Adipocyte (in vitro differentiated cells): ENCODE measurements around the gene UNC79.

Experiments
- DNase-seq: peaks from one replicate; pipeline ENCODE4 v3.0.0-alpha.2; 2015; ENCODE audit warnings: low read depth
- H3K27me3 ChIP-seq: replicated peaks from 2 replicates; pipeline ENCODE4 v1.7.0; 2013; ENCODE audit warnings: mild to moderate bottlenecking, low read length, moderate library complexity; ENCODE audit not compliant: control insufficient read depth, insufficient read depth
- H3K36me3 ChIP-seq: 2 replicates; pipeline ENCODE4 v1.7.0; 2013; ENCODE audit warnings: low read length, mild to moderate bottlenecking, moderate library complexity; ENCODE audit not compliant: control insufficient read depth, insufficient read depth, severe bottlenecking
- H3K4me1 ChIP-seq: 2 replicates; pipeline ENCODE4 v1.7.0; 2013; ENCODE audit warnings: mild to moderate bottlenecking, low read length, moderate library complexity; ENCODE audit not compliant: control insufficient read depth, insufficient read depth
- H3K4me3 ChIP-seq: 2 replicates; pipeline ENCODE4 v1.7.0; 2013; ENCODE audit warnings: mild to moderate bottlenecking, low read length, moderate library complexity
- H3K9ac ChIP-seq: 2 replicates; pipeline ENCODE4 v1.7.0; 2013; ENCODE audit warnings: mild to moderate bottlenecking, low read length, moderate library complexity
- H3K9me3 ChIP-seq: 2 replicates; pipeline ENCODE4 v1.7.0; 2013; ENCODE audit warnings: mild to moderate bottlenecking, low read length, moderate library complexity; ENCODE audit not compliant: control insufficient read depth

Gene UNC79

DNA sequence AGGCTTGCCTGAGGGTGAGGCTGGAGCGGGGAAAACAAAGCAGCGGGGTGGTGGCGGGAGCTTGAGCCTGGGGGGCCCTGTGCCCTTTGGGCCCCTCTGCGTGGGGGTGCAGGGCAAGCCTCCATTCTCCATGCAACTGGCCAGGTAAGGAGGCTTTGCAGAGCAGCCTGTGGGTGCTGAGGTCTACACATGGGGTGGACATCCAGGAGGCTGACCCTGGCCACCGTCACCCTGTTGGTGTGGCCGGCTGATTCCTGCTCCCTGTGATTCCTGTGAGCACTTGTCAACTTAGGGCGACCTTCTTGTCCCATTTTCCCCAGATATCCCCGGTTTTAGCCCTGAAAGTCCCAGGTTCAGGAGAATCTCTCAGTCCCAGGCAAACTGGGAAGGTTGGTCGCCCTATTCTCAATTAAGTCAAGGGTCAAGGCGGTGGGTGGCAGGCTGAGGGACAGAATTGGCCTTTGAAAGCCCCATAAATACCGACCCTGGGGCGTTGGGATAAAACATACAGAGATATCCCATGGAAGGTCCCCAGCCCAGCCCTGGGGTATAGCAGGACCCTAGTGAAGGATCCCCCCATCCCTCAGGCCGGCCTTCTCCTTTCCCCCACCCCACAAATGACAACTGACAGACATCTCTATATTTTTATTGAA lies 287.1 kb downstream of the UNC79 start:
- Histone ChIP-seq H3K36me3 (no peaks in the 10 kb centered on the region), H3K9me3 (no peaks in the 10 kb centered on the region), H3K9ac (no peak overlapping the region), H3K4me3 (no peak overlapping the region), H3K4me1 (no peaks in the 10 kb centered on the region), H3K27me3 (peaks cover 9% of the 10 kb centered on the region)
- no peak for DNase-seq

DNA sequence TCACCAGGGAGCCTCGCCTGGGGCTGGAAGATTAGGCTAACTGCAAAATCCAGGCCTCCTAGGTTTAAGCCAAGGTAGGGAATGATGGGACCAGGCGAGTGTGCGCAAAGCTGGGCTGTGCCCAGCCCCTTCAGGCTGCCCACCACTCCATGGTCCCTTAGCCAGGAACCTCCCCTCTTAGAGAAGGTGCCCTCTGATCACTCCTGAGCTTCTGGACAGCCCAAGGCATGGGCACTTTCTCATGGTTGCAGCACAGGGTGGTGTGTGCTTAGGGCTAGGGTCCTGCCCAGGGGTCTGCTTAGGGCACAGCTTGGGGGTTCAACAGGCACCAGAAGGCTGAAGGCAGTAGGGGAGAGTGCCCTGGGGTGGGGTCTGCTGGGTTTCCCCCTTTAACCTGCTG lies 288.5 kb downstream of the UNC79 start:
- H3K36me3 ChIP-seq, result no peaks in the 10 kb centered on the region
- no peak overlapping the region for H3K4me3 ChIP-seq
- H3K9me3 ChIP-seq, result no peaks in the 10 kb centered on the region
- peaks cover 3% of the 10 kb centered on the region for H3K27me3 ChIP-seq
- no peak for DNase-seq
- H3K9ac ChIP-seq, result no peak overlapping the region
- H3K4me1 ChIP-seq, result no peaks in the 10 kb centered on the region

DNA sequence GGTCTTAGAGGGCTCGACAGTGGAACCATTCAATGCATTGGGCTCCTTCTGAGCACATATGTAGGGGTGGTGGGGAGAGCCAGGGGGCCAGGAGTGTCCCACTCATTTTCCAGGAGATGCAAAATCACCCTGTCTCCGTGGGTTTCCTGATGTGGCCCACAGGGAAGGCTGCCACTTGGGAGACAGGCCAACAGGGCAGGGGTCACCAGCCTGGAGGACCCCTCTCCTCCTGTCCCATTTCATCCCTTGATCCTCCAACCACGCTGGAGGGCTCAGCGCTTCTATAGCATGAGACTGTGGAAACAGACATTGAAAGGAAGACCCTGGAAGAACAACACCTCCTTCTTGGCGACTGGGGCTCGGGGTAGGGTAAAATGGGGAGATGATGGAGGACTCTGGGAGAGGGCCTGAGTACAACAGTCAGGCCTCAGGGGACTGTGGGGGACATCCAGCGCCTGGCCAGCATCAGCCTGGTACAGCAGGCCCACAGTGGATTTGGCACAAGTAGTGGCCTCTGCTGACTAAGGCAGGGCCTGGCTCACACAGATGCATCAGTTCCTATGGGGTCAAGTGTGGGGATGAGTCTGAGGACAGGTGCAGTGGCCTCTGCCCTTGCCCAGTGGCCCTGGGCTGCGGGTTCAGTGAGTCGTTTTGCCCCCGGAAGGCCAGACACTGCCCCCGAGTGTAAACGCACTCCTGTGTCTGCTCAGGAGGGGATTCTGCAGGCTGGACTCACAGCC lies 289.5 kb downstream of the UNC79 start:
- Histone ChIP-seq H3K27me3 (no peaks in the 10 kb centered on the region), H3K9me3 (no peaks in the 10 kb centered on the region), H3K4me3 (no peak overlapping the region), H3K36me3 (no peaks in the 10 kb centered on the region), H3K4me1 (no peaks in the 10 kb centered on the region), H3K9ac (no peak overlapping the region)
- DNase-seq, result no peak

DNA sequence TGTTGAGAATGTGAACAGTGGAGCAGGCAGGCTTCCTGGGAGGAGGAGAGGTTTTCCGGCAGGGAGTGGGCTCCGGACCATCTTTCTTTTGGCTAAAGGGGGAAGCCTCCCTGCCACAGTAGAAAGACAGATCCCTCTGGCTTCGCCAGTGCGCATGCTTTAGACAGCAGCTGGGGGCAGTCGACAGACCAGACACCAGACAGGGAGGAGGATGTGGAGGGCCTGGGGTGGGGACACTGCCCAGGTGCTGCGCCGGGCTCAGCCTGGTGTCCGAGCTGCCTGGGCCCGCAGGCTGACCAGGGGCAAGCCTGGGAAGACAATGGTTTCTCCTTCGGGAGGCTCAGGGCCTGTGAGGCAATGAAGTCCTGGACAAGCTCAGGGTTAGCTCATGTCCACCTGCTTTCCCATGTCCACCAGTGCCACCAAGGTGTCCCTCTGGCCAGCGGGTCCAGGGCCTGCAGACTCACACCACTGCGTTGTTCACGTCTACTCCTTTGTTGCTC lies 290.3 kb downstream of the UNC79 start:
- Histone ChIP-seq H3K4me3 (no peak overlapping the region), H3K9me3 (no peaks in the 10 kb centered on the region), H3K9ac (no peak overlapping the region), H3K27me3 (no peaks in the 10 kb centered on the region), H3K4me1 (no peaks in the 10 kb centered on the region), H3K36me3 (no peaks in the 10 kb centered on the region)
- DNase-seq, result no peak

DNA sequence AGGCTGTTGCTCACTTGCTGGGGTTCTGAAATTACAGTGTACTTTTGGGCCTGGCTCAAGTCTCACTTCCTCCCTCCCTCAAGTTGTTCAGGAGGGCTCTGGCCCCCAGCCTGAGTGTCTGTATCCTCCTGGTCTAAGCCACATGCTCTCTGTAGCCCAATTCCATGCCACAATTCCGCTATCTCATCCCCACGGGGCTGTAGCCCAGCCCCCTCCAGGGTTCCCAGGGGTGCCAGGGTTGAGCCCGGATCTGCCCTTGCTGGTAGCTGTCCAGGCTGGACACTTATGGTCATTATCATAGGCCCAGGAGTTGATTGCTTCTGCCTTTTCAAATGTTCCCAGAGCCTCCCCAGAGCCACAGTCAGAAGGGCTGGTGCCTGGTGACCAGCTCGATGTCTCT lies 292.3 kb downstream of the UNC79 start:
- no peaks in the 10 kb centered on the region for H3K9me3 ChIP-seq
- no peaks in the 10 kb centered on the region for H3K36me3 ChIP-seq
- no peak overlapping the region for H3K4me3 ChIP-seq
- H3K9ac ChIP-seq, result no peak overlapping the region
- H3K27me3 ChIP-seq, result no peaks in the 10 kb centered on the region
- DNase-seq, result no peak
- no peaks in the 10 kb centered on the region for H3K4me1 ChIP-seq

DNA sequence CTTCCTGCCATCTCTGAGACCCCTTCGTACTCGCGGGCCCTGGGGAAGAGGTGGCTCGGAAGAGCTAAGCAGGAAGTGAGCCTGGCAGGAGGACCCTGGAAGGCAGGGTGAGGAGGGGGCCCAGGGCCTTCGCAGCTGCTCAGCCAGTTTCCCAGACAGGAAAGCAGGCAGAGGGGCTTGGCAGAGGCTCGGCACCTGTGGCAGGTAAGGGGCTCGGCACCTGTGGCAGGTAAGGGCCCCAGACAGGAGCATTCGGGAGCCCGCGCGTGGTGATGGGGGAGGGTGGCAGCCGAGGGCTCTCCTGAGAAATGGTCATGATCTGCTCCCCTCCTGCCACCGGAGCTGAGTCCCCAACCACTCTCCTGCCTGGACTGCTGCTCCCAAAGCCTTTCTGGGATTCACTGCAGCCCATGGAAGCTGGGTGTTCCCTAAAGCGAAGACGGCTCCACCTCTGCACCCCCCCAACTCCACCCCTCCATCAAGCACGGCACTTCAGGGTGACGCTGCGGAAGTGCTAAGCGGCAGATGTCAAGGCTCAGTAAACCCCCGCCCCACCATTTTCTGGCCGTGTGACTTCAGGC lies 294.4 kb downstream of the UNC79 start:
- H3K27me3 ChIP-seq, result no peaks in the 10 kb centered on the region
- H3K9ac ChIP-seq, result no peak overlapping the region
- H3K9me3 ChIP-seq, result no peaks in the 10 kb centered on the region
- no peak overlapping the region for H3K4me3 ChIP-seq
- no peak for DNase-seq
- H3K4me1 ChIP-seq, result no peaks in the 10 kb centered on the region
- no peaks in the 10 kb centered on the region for H3K36me3 ChIP-seq

DNA sequence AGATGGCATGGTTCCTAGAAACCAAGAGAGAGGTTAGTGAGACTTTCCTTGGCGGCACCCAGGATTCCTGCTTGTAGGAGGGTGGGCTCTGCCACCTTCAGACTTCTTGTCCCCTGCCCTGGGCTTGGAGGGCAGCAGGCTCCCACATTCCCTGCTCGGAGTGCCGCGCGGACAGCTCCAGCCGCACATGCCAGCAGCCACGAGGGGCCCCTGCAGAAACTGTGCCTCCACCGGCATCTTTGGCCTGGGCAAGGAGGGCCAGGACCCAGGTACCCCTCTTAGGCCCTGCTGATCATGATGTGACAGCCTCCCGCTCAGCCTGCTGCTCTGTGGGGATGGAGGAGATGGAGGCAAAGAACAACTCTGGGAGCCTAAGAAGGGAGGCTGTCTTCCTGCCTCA lies 295.3 kb downstream of the UNC79 start:
- DNase-seq, result no peak
- no peaks in the 10 kb centered on the region for H3K27me3 ChIP-seq
- H3K4me1 ChIP-seq, result no peaks in the 10 kb centered on the region
- H3K36me3 ChIP-seq, result no peaks in the 10 kb centered on the region
- no peak overlapping the region for H3K4me3 ChIP-seq
- H3K9ac ChIP-seq, result no peak overlapping the region
- no peaks in the 10 kb centered on the region for H3K9me3 ChIP-seq

DNA sequence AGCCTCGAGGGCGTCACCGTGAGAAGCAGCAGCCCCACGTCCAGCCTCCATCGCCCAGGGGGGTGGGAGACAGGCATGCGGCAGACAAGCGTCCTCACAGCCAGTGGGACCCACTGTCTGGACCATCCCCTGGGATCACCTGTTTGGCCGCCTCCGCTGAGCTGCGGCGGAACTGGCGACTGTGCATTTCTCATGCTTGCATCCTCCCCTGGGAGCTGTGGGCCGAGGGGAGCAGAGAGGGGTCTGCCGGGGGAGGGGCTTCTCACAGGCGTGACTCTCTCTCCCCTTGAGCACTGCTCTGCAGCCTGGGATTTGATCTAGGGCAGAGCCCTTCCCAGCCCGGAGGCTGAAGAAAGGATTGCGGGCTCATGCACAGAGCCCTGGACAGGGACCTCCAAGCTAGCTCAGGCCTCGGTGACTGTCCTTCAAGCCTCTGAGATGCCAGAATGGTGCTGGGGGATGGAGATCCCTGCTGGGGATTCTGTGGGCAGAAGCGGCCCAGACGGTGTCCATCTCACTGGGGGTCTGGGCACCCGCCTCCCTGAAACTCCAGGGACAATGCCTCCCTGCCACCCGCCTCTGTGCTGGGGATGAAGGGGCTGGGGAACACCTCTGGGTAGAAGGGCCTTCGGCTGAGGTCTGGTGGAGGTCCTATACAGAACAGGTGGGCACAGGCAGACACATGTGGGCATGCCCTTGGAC lies 296.5 kb downstream of the UNC79 start:
- no peaks in the 10 kb centered on the region for H3K27me3 ChIP-seq
- no peaks in the 10 kb centered on the region for H3K36me3 ChIP-seq
- no peaks in the 10 kb centered on the region for H3K9me3 ChIP-seq
- DNase-seq, result no peak
- H3K9ac ChIP-seq, result no peak overlapping the region
- H3K4me3 ChIP-seq, result no peak overlapping the region
- no peaks in the 10 kb centered on the region for H3K4me1 ChIP-seq

DNA sequence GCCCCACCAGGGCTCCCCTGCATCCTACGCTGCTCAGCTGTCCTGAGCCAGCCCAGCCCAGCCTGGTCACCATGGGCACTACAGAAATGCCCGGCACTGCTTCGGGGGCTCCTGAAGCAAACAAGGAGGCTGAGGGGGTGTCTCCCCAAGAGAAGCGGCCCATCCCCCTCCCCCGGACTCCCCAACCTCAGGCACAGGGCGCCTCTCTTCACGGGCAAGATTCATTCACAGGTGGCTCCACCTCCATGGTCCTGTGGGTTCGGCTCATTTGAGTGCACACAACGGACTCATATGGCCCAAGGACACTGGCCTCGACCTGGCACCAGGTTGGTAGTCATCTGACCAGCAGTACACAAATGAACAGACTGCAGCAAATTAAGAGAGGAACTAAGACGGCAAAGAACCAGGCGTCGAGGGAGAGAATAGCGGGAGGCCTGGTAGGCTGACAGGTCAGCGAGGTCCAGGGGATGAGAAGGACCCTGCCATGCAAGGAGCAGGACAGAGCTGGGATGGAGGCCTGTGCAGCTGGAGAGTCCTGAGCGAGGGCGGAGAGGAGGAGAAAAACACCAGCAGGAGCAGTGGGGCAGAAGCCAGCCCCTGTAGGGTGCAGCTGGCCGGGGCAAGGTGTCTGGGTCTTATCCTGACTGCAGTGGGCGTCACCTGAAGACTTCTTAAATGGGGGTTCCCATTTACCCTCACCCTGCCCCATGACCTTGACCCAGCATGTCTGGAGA lies 297.3 kb downstream of the UNC79 start:
- H3K9ac ChIP-seq, result no peak overlapping the region
- H3K36me3 ChIP-seq, result no peaks in the 10 kb centered on the region
- H3K4me1 ChIP-seq, result no peaks in the 10 kb centered on the region
- DNase-seq, result no peak
- no peaks in the 10 kb centered on the region for H3K9me3 ChIP-seq
- no peak overlapping the region for H3K4me3 ChIP-seq
- H3K27me3 ChIP-seq, result no peaks in the 10 kb centered on the region

DNA sequence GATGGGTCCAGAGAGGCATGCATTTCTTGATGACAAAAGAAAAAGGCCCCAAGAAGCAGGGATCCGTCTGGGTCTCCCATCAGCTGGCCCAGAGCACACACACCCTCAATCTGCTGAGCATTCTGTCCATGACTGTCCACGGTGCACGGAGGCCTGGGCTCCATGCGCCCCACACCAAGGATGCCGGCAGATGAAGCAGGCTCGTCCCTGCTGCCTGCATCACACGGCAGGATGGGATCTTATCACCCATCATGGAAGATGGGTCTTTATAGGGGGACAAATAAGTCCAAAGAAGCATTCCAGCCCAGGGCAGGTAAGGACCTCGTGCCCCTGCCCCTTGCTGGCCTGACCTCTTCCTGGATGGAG lies 297.9 kb downstream of the UNC79 start:
- H3K36me3 ChIP-seq, result no peaks in the 10 kb centered on the region
- no peaks in the 10 kb centered on the region for H3K9me3 ChIP-seq
- no peaks in the 10 kb centered on the region for H3K27me3 ChIP-seq
- no peak overlapping the region for H3K9ac ChIP-seq
- H3K4me1 ChIP-seq, result no peaks in the 10 kb centered on the region
- H3K4me3 ChIP-seq, result no peak overlapping the region
- no peak for DNase-seq

DNA sequence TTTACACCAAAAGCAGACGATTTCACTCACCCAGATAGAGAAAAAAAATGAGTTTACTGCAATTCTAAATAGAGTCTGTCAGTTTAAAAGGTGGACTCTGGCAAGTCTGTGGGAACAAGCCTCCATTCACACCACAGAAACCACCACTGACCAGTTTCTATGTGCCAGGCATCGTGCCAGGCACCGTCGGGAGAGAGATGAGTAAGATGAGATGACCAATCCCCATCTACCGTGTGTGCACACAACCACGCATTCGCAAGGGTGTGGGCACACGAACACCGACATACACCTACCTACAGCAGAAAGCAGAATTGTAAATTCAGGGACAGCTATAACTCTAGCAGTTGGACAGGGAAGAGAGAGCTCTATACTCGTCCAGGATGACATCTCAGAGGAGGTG lies 299.3 kb downstream of the UNC79 start:
- Histone ChIP-seq H3K36me3 (no peaks in the 10 kb centered on the region), H3K9ac (no peak overlapping the region), H3K9me3 (no peaks in the 10 kb centered on the region), H3K4me1 (no peaks in the 10 kb centered on the region), H3K27me3 (no peaks in the 10 kb centered on the region), H3K4me3 (no peak overlapping the region)
- DNase-seq, result no peak
